Endometrial microvascular endothelial cells (primary cell): Measurements from ENCODE around the gene SLC22A6. TPM values are rescaled to one million over a fixed set of nuclear protein-coding genes. Genes with fewer than 3 reads are reported as not detected.

ENCODE experiments used
- in situ Hi-C: cut with HindIII; loops from 2 replicates; pipeline ENCODE4 v1.10.0; 2017; ENCODE audit warnings: low sequenced_read_pairs, low pct_unique_long_range_greater_than_20kb; ENCODE audit errors: inconsistent ontology term
- total RNA-seq: library from RNA; depleted of rRNA; stranded (reverse); fragments of >200 nt; gene quantifications from one replicate; pipeline ENCODE4 v1.2.3, GENCODE V29; 2015; ENCODE audit errors: inconsistent ontology term

SLC22A6 gene, protein sequence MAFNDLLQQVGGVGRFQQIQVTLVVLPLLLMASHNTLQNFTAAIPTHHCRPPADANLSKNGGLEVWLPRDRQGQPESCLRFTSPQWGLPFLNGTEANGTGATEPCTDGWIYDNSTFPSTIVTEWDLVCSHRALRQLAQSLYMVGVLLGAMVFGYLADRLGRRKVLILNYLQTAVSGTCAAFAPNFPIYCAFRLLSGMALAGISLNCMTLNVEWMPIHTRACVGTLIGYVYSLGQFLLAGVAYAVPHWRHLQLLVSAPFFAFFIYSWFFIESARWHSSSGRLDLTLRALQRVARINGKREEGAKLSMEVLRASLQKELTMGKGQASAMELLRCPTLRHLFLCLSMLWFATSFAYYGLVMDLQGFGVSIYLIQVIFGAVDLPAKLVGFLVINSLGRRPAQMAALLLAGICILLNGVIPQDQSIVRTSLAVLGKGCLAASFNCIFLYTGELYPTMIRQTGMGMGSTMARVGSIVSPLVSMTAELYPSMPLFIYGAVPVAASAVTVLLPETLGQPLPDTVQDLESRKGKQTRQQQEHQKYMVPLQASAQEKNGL
- not detected for total RNA-seq

DNA sequence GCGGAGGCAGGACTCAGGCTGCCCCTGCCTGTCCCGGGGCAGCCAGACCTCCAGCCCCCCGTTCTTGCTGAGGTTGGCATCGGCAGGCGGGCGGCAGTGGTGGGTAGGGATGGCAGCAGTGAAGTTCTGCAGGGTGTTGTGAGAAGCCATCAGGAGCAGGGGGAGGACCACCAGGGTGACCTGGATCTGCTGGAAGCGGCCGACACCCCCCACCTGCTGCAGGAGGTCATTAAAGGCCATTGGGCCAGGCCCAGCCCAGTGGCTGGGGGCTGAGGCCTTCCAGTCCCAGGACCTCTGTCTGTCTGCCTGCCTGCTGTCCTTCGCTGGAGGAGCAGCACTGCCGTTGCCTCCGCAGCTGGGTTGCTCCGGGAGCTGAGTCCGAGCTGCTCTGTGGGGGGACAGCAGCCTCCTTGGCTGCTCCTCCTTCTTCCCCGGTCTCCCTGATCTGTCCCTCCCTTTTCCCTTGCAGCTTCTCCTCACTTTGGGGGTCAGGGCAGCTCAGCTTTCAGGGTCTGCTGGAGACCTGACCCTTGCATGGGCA is at the start of gene SLC22A6:
Gene SLC22A6 (minus strand): TSS at position 517 of the 541 bp plus-strand sequence. CDS start 277 bp downstream, at position 240.
- in situ Hi-C loops: no loop called here

DNA sequence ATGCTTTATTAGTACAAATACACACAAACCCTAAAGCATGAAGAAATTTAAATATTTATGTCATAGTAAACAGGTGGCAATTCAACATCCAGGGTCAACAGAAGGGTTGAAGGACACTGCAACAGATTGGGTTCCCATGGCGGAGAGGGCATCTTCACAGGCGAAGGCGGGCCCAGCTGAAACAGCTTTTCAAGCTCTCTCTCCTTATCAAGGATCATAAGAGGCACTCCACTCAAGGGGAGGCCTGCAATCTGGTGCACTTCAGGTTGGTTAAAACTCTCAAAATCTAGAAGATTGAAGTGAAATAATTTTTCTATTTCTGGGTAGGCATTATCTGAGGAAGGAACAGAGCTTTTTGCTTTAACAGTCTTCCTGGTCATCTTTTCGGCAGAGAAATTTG is 47.7 kb upstream of the SLC22A6 start:
- in situ Hi-C loops: no loop called here

DNA sequence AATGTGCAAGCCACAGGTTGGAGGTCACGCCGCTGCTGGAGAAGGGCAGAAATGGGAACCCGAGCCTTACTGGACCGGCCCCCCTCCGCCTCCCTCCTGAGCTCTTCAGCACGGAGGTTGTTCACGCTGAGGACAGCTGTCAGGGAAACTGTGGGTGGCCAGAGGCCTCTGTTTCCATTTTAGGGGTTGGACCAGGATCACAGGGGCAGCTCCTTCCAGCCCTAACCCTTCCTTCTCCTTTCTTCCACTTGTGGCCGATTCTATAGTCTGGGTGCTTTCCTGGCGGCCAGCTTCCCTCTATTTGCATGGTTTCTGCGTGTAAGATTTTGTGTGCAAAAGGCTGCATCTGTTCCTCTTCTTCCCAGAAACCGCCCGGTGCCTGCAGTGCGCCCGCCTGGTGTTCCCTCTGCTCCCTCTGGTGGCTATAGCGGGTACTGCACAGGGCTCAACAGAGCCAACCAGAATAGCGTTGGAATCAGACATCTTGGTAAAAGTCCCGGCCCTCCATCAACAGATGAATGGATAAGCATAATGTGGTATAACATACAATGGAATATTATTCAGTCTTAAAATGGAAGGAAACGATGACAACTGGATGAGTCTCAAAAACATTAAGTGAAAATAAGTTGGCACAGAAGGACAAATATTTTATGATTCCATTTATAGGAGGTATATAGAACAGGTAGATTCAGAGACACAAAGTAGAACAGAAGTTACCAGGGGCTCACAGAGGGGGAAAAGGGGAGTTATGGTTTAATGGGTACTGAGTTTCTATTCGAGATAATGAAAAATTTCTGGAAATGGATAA is 39.3 kb upstream of the SLC22A6 start:
- in situ Hi-C loops: loop anchor here (25.0 kb wide), 1 partner anchor 112 kb away; the partner anchor contains the start of gene CHRM1

DNA sequence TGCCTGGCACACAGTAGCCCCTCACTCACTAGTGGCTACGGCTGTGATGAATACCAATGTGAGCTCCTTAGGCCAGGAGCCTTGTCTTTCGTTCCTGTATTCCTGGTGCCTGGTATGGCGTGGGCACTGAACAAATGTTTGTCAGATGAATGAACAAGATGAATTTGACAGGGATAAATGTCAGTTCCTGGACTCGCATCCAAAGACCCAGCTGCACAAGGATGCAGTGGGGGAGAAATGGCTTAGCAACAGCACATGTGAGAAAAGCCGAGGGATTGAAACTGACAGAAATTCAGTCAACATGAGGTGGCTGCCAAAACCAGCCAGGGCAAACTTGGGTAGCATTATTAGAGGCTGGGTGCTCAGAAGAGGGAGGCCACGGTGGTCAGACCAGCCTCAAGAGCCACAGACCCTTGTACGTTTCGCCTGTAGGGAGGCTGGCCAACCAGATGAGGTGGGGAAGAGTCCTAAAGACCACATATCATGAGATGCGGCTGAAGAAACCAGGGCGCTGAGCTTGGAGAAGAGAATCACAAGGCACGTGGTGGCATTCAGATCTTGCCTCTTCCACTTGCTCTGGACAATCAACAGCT is 38.6 kb upstream of the SLC22A6 start:
- in situ Hi-C loops: loop anchor here (25.0 kb wide), 1 partner anchor 111 kb away; the partner anchor contains the start of gene CHRM1

DNA sequence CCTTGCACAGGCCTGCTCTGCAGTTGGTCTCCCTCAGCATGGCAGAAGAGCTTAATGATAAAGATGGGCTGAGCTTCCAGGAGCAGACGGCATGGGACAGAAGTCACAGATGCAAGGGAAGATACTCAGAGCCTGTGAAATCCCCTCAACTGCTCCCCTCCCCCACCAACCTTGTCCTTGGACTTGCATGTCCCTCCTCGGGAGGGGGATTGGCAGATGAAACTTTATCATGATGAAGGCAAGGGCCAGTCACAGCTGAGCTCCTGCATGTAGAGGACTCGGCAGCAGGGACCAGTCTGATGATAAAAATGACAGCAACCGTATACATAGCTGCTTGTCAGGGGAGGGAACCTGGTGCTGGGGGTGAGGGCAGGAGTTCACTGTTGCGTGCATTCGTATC is 37.7 kb upstream of the SLC22A6 start:
- in situ Hi-C loops: loop anchor here (25.0 kb wide), 1 partner anchor 110 kb away; the partner anchor contains the start of gene CHRM1

DNA sequence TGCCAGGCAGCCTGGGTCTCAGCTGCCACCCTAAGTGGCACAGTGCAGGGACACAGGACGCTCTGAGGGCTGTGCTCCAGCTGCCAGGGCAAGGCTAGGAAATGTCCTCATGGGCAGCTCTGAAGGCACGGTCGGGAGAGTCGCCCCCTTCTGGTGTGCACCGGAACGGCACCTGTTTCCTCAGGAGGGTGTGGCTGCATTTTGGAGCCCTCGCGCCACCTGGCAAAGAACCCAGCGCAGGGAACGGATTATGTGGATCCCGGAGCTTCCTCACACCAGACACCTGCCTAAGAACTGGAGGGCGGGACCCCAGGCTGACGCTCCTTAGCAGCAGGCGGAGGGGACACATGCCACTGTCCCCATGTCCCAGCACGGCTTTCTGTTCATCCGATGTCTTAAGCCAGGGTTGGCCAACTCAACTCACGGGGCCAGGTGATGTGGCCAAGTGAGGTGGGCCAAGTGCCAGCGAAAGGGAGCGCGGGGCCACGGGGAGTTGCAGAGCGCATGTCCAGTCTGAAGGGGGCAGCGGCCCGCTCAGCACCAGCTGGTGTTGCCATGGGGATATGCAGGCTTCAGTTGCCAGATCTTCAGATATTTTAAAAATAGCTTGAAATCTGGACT is 36.0 kb upstream of the SLC22A6 start:
- in situ Hi-C loops: loop anchor here (25.0 kb wide), 1 partner anchor 108 kb away; the partner anchor contains the start of gene CHRM1

DNA sequence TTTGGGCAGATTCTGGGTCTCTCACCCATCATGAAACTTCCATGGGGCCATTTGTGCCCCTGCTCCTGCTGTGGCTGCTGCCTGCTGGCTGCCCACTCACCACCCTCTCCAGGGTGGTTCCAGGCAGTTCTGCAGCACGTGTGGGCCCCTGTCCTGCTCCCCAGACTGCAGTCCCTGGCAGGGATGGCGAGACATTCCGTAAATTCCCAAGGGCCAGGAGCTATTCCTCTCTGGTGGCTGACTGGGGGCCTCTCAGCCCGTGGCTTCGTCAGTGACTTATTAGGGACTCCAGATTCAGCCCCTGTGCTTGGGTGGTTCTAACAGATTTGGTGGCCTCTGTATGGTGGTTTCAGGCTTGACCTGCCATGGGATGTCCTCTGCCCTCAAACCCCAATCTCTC is 34.7 kb upstream of the SLC22A6 start:
- in situ Hi-C loops: loop anchor here (25.0 kb wide), 1 partner anchor 107 kb away; the partner anchor contains the start of gene CHRM1

DNA sequence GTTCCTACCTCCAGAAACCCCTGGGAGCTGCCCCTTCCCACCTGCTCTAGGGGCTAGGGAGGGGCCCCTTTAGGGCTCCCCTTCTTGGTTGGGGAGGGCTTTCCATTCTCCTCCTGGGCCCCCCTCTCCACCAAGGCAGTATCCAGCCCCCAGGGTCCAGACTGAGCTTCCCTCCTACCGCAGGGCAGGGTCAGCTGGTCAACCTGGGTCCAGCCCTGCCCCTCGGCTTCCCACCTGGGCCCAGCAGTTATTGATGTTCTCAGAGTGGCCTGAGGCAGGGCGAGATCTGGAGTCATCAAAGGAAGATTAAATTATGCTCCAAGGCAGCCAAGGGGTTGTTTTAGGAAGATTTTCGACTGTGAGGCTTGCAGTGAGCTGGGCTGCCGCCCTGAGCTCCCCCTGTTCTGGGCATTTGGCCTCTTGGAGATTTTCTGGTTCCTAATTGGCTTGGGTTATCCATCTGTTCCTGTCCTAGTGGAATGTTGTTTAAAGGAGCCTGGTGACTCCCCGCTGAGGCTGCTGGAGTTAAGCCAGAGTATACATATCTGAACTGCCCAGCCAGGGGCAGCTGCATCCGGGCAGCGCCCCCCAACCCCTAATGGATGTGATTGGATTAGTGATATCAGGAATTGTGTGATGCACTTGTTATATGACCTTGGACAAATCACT is 32.7 kb upstream of the SLC22A6 start:
- in situ Hi-C loops: loop anchor here (25.0 kb wide), 1 partner anchor 105 kb away; the partner anchor contains the start of gene CHRM1

DNA sequence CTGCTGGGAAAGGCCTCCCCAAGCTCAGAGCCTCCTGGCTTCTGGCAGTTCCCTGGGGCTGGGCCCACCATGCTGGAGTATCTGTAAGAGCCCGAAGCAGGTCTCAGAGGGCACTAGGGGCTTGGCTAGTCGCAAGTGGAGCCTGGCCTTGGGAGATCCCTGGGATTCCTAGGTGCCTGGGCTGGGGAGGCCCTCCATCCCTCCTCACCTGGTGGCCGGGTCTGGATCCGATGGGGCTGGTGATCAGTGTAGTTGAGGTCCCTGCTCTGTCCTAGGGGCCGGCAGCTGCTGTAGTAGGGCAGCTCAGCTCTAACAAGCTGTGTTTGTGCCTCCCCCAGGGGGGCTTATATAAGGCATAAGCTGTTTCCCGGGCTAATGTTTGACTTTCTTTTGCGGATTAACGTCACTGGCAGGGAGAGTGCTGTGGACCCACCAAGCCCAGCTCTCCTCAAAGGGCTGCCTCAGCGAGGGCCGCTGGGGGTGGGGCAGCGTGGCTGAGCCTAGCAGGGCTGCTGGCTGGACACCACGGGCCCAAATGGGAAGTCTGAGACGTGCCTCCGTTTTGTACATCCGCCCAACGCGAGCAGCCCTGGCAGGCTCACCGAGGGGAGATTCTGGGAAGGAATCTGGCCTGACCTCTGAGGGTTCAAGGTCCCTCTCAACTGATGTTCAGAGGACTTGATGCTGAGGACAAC is 30.9 kb upstream of the SLC22A6 start, which contains the start of gene SLC22A8:
Gene SLC22A8 (minus strand): TSS at position 321 of the 695 bp plus-strand sequence. CDS start 883 bp downstream, outside the sequence.
- in situ Hi-C loops: loop anchor here (25.0 kb wide), 1 partner anchor 103 kb away; the partner anchor contains the start of gene CHRM1

DNA sequence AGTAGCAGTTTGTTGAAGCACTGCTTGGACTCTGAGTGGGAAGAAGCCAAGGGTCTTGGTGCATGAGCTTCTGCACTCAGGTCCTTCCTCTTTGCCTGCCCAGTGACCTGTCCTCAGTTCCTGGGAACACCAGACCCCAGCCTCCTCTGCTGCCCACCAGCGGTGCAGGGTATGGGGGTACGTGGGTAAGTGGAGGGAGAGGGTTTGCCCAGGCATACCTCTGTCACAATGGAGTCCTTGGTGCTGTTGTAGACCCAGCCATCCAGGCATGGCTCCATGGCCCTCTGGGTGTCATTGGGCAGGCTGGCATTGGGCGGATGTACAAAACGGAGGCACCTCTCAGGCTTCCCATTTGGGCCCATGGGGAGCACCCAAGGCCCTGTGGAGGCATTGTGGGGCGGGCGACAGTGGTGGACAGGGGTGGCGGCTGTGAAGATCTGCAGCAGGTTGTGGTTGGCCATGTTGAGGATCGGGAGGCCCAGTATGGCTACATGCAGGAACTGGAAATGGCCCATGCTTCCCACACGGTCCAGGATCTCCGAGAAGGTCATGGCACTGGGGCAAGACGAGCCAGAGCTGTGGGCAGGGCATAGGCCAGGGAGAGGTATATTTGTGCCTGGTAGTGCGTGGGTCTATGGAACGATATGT is 29.8 kb upstream of the SLC22A6 start:
- in situ Hi-C loops: loop anchor here (25.0 kb wide), 1 partner anchor 102 kb away; the partner anchor contains the start of gene CHRM1

DNA sequence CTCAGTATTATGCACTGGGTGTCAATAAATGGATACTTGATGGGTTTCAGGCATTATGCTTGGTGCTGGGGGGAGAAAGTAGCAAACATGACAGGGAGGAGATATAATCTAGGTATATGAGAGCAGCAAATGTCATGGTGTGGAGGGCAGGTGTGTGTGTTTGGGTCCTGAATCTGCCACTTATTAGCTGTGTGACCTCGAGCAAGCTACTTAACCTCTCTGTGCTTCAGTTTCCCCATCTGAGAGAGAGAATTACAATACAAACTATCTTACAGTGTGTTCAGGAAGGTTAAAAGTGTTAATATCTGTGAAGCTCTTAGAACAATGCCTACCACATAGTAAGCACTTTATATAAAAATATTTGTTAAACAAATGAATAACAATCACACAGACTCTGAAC is 28.1 kb upstream of the SLC22A6 start:
- in situ Hi-C loops: loop anchor here (25.0 kb wide), 1 partner anchor 101 kb away; the partner anchor contains the start of gene CHRM1

DNA sequence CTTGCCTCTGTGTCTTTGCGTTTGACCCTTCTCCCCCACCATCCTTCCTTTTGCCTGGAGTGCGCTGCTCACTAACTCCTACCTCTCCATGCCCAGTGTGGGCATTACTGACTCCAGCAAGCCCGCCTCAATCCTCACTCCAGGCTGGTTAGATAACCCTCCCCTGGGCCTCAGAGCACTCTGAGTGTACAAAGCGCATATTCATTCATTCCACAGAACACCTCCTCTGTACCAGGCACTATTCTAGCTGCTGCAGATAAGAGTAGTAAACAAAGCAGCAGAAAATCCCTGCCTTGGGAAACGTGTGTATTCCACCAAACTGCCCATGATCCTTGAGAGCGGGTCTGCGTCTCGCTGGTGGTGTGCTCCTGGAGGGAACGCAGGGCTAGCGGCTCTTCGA is 27.7 kb upstream of the SLC22A6 start:
- in situ Hi-C loops: loop anchor here (25.0 kb wide), 1 partner anchor 100 kb away; the partner anchor contains the start of gene CHRM1

DNA sequence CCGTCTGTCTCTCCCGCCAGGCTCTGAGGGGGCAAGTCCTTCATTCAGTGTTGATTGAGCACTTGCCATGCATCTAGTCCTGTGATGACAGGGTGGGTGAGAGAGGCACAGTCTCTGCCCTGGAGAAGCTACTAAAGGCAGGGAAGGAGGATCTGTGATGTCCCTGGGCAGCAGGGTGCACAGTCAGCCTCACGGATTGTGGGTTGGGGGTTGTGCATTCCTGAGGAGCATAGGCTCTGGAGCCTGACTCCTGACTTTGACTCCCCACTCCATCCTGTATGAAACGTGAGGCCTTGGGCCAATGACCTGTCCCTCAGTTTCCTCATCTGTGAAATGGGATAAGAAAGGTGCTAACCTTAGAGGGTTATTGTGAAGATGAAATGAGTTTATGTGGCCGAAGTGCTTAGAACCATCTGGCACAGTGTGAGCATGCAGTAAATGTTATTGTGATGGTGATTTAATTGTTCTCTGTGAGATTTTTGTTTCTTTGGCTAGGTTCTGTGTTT is 26.2 kb upstream of the SLC22A6 start:
- in situ Hi-C loops: loop anchor here (25.0 kb wide), 1 partner anchor 99 kb away; the partner anchor contains the start of gene CHRM1

DNA sequence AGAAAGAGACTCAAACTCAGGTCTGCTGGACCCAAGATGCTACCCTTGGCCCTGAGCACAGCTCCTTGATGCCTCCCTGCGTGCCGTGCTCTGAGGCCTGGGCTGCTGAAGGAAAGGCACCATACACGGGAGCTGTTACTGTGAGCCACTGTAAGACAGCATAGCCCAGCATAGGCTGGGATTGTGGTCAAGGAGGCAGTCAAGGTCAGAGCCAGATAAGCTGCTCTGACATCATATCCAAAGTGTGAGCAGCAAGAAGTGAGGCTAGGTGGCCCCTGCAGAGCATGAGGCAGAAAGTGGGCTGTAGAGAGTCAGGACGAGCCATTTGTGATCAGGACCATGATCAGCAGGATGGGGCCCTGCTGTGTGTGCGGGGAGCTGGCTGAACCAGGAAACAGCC is 23.2 kb upstream of the SLC22A6 start:
- in situ Hi-C loops: loop anchor here (25.0 kb wide), 1 partner anchor 96 kb away; the partner anchor contains the start of gene CHRM1

DNA sequence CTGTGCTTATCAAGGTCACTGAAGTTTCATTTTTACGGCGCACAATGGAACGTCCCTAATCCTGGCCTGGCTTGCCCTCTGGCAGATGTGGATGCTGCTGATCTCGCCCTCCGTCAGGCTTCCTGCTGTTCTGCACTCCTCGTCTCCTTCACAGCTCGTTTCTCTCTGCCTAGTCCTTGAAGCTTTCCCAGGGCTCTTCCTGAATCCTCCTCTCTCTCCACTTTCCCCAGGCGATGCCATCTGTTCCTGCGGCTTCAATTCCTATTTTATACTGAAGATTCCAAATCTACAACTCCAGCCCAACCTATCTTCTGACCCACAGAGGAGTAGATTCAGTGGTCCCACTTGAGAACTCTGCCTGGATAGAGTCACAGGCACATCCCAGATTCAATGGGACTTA is 16.7 kb upstream of the SLC22A6 start:
- in situ Hi-C loops: loop anchor here (25.0 kb wide), 1 partner anchor 89 kb away; the partner anchor contains the start of gene CHRM1

DNA sequence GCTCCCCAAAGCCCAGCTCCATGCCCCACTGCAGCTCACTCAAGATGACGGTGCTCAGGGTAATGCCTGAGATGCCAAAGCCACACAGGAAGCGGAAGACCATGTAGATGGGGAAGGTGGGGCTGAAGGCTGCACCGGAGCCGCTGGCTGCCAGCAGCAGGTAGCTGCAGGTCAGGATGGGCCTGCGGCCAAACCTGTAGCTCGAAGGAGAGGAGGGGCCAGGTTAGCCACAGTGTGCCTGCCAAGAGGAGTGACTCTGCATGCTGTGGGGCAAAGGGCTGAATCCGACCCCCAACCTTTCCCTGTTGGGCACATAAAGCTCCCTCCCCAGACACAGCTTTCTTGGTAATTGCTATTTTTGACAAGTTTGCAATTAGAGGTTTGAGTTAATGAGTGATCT is 14.9 kb upstream of the SLC22A6 start:
- in situ Hi-C loops: loop anchor here (25.0 kb wide), 1 partner anchor 87 kb away; the partner anchor contains the start of gene CHRM1
